GM18858 (cell line): ENCODE results near the gene SYNRG.

Experiments used
- ATAC-seq: cut with Tn5 transposase; IDR thresholded peaks from one replicate; pipeline ENCODE4 v1.9.1; 2021; ENCODE audit not compliant: unreplicated experiment

The SYNRG gene

DNA sequence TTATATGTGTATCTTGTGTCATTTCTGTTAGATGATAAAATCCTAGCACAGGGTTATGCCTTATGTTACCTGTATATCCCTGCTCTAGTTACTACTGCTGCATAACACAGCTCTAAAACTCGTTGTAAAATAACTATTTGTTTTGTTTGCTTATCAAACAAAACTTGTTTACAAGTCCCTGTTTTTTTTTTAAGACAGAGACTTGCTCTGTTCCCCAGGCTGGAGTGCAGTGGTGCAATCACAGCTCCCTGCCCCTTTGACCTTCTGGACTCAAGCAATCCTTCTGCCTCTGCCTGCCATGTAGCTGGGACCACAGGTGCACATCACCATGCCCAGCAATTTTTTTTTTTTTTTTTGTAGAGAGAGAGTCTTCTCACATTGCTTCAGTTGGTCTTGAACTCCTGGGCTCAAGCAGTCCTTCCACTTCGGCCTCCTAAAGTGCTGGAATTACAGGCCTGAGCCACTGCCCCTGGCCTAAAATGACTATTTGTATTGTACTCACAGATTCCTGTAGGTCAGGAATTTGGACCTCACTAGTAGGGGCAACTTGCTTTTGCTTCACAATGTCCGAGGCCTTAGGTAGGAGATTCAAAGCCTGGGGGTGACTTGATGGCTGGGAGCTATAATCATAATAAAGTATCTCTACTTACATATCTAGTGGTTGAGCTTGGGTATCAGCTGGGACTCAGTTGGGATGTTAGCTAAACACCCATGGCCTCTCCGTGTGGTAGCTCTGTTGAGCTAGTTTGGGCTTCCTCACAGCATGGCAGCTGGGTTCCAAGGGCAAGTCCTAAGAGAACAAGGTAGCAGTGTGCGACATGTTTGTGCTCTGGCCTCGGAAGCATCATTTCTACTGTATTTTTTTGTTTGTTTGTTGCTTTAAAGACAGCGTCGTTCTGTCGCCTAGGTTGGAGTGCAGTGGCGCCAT lies 106.9 kb downstream of the SYNRG start:
- no peak for ATAC-seq

DNA sequence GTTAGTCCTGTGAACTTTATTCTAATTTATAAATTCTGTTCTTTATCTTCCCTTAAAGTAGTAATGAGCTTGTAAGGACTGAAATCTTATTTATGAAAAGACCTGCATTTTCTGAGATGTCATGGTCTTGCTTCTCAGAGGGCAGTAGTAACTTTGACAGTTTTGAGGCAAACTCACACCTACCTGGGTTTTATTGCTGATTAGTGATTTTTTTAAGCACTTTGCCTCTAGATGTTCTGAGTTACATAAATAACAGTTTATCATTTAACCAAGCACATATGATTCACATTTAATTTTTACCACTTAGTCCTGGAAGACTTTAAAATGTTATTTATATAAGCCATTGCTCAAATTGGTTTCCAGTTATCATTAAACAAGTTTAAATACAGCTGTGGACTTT lies 108.8 kb downstream of the SYNRG start:
- no peak for ATAC-seq

DNA sequence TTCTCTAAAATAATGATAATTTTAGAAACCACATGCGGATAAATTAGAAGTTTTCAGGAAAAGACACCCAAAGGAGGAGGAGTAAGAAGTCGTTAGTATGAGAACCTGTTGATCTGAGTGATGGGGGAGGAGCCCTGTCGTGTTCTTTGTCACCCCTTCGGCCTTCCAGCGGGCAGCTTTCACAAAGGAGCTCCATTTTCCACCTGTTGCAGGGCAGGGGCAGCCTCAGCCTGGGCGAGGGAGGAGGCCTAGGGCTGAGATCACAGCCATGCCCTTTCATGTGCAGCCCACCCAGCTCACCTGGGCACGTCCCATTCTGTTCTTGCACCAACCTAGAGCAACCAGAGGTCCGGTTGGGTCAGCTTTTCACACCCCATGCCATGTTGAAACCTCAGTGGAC lies 114.2 kb downstream of the SYNRG start:
- no peak for ATAC-seq

DNA sequence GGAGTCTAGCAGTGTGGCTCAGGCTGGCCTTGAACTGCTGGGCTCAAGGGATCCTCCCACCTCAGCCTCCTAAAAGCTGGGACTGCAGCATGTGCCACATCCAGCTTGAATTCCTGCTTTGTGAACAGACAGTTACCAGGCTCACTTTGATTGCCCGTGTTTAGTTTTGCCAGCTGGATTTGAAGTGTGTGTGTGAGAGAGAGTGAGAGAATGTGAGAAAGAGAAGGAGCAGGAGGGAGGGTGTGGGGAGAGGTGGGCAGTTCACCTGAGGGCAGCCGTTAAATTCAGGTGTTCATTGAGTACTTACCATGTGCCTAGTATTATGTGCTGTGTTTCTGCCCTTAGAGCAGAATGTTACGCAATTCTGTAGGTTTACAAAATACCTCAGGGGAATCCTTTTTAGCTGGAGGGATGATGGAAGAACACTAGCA lies 114.8 kb downstream of the SYNRG start:
- no peak for ATAC-seq

DNA sequence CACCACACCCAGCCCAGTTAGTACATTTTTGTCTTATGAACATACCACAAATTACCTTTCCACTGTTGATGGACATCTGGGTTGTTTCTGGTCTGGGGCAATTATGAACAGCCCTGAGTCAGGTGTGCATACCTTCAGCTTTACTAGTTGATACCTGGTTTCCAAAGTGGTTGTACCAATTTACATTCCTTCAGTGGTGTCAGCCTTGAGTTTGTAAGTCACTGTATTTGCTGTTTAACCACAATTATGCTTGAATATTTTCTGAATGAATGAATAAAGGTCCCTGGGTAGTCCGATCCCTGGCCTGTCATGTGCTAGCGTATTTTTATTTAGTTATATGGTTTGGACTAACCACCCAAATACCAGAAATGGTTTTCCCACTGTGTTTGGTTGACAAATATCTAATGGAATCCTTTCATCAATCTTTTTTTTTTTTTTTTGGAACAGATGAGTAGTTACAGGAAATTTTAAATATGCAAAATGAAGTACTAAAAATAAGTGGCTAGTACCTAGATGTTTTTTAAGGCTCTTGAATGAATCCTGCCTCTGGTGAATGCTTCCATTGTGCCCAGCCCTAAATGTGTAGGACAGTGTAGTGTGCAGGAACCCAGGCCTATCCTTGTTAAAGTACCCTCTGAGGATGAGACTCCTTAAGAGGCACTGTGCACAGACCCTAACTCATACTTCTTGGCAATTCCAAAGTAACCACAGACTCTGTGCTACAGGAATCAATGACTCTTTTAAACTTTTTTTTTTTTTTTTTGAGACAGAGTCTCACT lies 115.8 kb downstream of the SYNRG start:
- ATAC-seq = no peak

DNA sequence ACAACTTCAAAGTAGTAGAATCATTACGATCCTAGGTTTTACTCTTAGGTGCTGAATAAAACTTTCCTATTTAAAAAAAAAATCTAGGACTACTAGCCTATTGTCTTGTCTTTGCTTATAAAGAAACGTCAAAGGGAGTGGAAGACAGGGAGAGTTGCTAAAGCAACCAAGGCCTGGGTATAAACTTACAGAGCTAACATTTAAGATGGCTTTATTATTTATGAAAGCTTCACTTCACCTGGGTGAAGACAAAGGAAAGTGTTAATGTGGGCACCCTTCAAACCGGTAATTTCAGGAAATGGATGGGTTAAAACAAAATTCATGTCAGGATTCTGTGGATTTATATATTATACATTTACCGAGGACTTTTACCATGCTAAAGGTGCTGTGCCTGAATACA lies 117.1 kb downstream of the SYNRG start:
- ATAC-seq = no peak

DNA sequence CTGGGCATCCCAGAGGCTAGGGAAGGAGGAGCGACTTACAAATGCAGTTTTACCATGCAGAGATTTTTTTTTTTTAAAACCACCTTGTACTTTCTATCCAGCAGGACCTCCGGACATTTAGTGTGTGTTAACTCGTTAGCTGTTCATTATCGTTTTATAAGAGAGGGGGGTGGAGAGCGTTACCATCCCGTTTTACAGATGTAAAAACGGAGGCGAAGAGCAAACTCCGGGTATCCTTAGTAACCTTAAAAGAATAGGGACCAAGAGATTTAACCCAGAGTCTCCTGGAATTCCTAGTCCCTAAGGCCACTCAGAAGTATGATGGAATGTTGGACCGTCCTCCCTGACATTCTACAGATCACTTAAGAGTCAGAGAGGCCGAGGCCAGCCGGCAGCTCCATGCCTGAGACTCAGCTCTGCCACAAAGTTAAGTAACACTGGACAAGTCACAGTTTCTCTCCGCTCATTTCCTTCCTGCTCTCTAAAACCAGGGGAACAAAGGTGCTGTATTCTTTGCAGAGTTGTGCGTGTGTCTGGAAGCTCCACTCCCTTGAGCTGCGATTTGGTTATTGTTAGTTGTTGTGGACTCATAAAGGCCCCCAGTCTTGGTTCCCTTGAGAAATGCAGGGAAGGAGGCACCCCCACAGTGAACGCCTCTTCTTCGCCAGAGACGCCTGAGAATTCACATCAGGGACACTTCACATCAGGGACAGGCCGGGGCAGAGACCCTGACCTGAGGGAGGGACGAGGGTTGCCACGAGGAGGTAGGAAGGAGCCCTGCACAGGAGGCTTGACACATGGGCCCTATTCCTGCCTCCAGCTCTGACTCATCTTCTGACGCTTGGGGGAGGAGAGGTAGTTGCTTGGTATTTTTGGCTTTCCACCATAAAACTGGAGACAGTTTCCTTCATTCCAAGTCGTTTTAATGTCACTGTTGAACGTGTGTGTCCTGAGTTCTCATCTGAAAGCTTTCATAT lies 118.3 kb downstream of the SYNRG start:
- no peak for ATAC-seq

DNA sequence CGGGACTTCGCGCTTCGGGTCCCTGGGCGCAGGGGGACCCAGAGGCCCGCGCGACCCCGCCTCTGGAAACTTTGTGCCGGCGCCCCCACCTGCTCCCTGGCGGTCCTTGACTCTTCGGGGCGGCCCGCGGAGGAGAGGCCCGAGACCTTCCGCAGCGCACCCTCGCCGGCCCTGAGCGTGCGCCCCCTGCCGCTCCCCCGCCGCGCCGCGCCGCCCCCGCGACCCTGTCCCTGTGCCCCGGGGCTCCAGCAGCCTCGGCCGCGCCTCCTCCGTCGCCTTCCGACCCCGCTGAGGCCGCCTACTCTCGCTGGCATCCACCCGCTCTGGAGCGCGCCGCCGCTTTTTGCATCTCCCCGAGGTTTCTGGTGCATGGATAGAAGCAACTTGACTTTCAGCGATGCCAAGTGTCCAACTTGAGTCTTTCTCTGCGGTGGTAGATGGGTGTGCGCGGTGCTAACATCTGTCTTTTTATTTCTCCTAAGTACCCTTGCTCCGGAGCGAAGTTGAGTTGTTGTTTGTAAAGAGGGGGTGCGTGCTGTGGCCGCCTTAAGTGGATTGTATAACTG lies 119.1 kb downstream of the SYNRG start:
- ATAC-seq = no peak

DNA sequence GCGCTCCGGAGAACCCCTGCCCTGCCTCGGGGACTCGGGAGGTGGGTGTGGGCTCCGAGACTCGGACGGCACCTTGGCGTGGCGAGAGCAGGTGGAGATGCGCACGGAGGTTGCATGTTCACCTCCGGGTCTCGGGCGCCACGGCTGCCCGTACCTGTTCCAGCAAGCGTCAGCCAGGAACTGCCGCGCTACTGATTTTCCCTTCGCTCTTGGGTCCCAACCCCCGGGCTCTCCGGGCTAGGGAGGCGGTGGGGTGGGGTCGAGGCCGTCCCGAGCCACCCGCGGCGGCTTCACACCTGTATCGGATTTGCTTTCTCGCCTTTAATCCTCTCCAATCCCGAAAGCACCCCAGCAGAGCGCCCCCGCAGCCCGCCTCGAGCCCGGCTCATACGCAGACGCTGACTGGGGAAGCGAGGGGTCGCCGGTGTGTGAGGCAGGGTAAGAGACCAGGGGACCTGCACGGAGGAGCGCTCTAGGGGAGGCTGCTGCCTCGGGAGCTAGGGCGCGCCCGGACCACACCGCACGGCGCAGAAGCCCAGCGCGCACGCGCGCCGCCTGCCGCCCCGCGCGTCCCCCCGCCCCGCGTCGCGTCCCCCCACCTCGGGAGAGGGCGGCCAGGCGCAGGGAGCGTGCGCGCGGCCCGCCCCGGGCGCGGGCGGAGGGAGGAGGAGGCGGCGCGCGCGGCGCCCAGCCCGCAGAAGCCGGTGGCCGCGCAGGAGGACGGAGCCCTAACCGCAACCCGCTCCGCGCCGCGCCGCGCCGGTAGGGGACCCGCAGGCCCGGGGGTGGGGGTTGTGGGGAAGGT lies 119.8 kb downstream of the SYNRG start, which contains the start of gene DUSP14:
DUSP14 (plus strand) TSS at position 695 of the 805 bp plus-strand sequence. CDS start 22,382 bp downstream, outside the sequence.
- ATAC-seq = no peak

DNA sequence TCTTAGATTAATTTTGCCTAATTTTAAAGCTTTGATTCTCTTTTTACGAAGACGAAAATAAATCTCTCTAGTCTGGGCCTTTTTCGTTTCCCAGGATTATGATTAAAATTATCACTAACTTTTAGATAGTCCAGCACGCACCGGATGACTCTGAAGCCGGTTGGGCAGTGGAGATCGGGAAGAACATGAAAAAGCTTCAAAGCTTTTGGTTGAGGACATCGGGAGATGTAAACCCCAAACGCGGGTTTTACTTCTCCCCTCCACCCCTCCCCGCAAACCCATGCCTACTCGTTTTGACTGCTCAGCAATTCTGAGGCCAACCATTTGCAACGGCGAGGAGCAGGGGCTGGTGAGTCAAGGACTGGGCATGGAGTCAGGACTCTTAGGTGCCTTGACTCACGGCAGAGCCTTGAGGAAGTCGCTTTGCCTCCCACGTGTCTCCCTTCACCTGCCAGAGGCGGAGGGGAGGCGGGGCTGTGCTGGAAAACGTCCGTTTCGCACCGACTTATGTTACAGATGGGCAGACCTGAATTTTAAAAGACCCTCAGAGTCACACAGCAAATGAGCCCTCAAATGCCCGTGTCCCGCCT lies 120.5 kb downstream of the SYNRG start:
- no peak for ATAC-seq

DNA sequence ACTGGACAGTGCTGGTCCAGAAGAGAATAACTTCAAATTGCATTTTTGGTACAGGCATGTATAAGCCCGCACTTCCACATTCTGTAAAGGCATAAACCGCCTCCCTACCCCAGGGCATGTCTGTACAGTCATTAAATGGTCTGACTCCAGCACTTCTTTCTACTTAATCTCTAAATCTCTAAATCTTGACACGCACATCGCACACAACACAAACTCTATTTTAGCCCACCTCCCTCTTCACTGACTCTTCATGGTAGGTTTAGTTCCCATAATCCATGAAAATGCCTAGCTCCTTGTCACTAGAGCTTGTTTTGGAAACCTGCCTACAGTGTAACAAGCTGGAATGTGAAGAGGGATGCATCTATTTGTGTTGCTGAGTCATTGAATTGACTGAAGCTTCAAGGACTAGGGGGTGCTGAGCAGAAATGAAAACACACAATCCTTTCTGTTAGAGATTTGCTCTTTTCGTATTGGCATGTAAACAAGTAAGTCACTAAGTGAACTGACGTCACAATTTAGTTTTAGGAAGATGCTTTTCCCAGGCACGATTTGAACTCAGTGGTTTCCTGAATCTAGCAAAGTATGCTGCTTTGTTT lies 121.1 kb downstream of the SYNRG start:
- no peak for ATAC-seq

DNA sequence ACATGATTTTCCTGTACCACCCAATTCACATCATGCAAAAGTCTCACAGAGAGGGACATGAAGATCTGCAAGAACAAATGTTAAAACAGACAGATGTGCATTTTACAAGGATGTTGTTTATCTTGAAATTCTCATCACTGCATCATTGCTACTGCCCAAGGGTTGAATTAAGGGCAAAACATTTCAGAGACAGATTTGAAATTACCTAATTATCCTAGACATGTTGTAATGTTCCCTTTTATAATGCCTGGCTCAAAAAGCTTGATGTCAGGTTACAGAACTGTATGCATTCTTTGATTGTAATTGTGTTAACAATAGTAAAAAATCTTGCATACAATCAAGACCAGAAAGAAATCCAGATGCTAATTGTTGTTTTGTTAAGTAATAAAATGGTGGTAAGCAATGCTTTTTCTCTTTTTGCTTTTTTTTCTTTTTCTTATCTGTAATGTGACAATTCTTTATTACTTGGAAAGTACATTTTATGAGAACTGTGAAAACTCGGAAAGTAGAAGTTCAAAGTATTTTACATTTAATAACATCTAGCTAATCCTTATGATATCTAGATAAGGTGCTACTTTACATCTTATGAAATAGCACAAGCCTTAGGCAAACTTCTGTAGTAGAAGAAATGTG lies 123.2 kb downstream of the SYNRG start:
- no peak for ATAC-seq

DNA sequence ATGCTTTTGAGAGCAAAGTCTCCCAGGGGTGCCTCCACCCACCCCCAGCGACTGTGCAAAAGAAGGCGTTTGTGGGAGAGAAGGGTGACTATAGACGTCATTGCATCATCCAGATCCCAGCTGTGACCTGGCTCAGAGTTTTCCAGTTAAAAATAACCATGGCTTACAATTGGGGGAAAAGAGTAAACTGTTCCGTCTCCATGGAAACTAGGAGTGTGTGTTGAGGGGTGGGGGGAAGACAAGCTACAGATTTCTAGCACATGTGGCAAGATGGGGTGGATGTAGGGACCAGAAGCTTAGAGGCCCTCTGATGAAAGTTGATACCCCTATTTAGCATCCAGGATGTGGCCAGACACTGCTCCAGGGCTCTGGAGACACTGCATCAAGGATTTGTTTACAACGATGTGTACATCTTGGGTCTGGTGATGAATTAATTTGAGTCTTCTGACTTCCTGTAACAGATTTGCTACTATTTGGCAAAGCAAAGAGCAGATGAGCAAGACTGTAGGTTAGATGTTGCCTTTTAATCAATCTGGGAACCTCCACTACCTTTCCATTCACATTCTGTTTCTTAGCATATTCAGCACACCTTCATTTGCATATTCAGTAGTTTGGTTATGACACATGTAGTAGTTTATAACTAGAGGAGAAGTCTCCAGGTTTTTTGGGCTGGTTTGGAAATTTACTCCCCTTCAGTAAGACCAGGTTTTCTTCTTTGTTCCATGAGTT lies 125.7 kb downstream of the SYNRG start:
- ATAC-seq = no peak

DNA sequence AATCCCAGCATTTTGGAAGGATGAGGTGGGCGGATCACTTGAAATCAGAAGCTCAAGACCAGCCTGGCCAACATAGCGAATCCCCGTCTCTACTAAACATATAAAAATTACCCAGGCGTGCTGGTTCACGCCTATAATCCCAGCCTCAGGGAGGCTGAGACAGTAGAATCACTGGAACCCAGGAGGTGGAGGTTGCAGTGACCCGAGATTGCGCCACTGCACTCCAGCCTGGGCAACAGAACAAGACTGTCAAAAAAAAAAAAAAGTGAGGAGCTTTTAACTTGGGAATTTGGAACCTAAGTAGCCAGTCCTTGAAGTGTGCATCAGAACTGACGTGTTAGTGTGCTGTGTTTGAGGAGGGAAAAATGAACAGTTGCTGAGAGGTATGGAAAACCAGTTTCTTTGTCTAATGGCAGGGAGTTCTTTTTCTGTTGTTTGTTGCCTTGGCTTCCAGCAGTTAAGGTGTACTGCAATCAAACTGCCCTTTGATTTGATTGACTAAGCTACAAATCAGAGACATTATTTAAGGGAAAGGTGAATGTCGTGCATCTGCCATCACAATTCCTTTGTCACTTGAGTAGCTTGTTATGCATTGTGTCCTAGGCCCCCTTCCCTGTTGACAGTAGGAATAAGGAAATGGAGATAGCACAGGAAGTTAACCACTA lies 128.1 kb downstream of the SYNRG start:
- ATAC-seq = no peak

DNA sequence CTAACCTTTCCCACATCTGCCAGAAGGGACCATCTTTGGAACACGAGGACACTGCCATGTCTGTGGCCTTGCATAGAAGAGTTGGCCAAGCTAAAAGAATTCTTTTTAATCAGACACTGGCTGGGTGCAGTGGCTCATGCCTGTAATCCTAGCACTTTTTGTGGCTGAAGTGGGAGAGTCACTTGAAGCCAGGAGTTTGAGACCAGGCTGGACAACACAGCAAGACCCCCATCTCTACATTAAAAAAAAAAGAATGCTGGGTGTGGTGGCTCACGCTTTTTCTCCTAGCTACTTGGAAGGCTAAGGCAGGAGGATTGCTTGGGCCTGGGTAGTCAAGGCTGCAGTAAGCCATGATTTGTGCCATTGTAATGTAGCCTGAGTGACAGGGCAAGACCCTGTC lies 128.8 kb downstream of the SYNRG start:
- no peak for ATAC-seq

DNA sequence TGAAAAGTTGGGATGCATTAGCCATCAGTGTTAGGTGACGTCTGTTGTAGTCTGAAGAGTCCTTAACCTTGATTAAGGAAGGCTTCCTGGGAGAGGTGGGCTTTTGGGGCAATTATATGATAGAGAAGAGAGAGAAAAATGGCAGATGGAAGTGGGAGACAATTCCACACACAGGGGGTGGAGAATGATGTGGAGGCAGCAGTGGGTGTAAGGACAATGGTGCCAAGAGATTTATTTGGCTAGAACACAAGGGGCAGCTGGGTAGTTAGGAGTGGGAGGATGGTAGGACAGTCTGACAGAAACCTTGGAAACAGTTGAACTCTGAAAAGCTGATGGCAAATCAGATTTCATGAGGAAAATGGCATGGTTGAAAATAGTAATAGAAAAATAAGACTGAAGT lies 130.2 kb downstream of the SYNRG start:
- ATAC-seq = no peak

DNA sequence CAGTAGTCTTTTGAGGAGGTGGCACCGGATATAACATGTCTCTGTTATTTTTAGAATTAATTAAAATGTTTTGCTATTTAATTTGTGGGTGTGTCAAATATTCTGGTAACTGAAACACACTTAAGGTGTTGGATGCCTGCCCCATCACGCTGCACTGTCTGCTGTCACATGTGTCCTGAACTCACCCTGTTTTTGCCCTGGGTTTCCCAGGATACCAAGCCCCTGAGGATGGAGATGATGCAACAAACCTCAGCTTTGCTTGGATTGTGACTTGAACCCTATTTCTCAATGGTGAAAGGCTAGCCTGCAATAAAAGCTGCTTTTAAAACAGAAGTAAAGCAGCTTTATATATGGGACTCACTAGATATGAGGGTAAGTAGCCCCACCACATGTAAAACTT lies 131.0 kb downstream of the SYNRG start:
- no peak for ATAC-seq
